Activated CD8-positive, alpha-beta memory T cell treated with anti-CD3 and anti-CD28 coated beads for 48 hours (primary cell): ENCODE data around the gene CGB8.
A peak's percentile ranks its signal among the peaks of the same experiment; 100 is the strongest.
"Not testable (repeated sequence)": the region's sequence is repeated elsewhere in the genome, so short reads cannot be mapped to it uniquely, and the experiment has no call there.

Experiments
- DNase-seq, 3 experiments: peaks; one replicate each; pipeline ENCODE4 v3.0.0-alpha.2; 2020; ENCODE audit warnings: low read depth in 2 of 3, low spot score in 2 of 3

The CGB8 gene

GRCh38 chr19:49049011-49049410, at the start of gene CGB8:
CGB8 (minus strand) TSS chr19:49049111; CDS start chr19:49048739, 372 bp downstream.
- DNase-seq: not testable (repeated sequence)

- peak in 1 of 3 experiments; percentile 50 for DNase-seq
Measured at GRCh38 chr19:49097453-49098288, 48.8 kb upstream of the CGB8 start.

GRCh38 chr19:49094505-49095482, 45.9 kb upstream of the CGB8 start:
- DNase-seq: no peak

DNA sequence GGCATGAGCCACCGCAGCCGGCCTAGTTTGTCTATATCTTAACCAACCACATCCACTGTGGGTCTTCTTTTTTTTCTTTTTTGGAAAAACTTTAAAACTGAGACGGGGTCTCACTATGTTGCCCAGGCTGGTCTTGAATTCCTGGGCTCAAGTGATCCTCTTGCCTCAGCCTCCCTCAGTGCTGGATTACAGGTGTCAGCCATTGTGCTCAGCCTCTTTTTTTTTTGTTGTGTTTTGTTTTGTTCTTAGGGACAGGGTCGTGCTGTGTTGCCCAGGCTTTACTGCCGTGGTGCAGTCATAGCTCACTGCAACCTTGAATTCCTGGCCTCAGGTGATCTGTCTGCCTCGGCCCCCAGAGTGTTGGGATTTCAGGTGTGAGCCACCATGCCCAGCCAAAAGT, 43.8 kb upstream of the CGB8 start:
- DNase-seq: no peak

- DNase-seq: no peak
Measured at GRCh38 chr19:49091391-49092038, 42.6 kb upstream of the CGB8 start.

GRCh38 chr19:49086296-49086695, 37.4 kb upstream of the CGB8 start:
- DNase-seq: no peak

- no peak for DNase-seq
Measured at GRCh38 chr19:49085868-49086232, 36.9 kb upstream of the CGB8 start.

GRCh38 chr19:49085020-49085867, 36.3 kb upstream of the CGB8 start, which contains the start of gene SNRNP70:
SNRNP70 (plus strand) TSS chr19:49085451; CDS start chr19:49086415, 964 bp downstream.
- DNase-seq: peak; percentile 93 to 99 (median 97)

- no peak for DNase-seq
Measured at GRCh38 chr19:49084206-49085019, 35.5 kb upstream of the CGB8 start.

DNA sequence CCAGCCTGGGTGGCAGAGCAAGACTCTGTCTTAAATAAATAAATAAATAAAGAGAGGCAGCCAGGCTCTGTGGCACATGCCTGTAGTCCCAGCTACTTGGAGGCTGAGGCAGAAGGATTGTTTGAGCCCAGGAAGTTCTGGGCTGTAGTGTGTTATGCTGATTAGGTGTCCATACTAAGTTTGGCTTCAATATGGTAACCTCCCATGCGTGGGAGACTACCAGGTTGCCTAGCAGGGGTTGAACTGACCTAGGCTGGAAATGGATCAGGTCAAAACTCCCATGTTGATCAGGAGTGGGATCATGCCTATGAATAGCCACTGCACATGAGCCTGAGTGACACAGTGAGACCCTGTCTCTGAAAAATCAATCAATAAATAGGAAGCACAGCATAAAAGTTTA, 32.4 kb upstream of the CGB8 start:
- DNase-seq: no peak

- no peak for DNase-seq
Measured at GRCh38 chr19:49080392-49080791, 31.5 kb upstream of the CGB8 start.

DNA sequence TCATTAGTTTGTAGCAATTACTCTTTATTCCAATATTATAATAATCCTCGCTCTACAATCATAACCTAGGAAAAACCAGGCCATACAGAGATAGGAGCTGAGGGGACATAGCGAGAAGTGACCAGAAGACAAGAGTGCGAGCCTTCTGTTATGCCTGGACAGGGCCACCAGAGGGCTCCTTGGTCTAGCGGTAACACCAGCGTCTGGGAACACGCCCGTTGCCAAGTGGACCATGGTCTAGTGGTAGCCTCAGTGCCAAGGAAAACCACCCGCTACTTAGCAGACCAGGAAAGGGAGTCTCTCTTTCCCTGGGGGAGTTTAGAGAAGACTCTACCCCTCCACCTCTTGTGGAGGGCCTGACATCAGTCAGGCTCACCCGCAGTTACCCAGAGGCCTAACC, 26.0 kb upstream of the CGB8 start:
- DNase-seq: not testable (repeated sequence)

DNA sequence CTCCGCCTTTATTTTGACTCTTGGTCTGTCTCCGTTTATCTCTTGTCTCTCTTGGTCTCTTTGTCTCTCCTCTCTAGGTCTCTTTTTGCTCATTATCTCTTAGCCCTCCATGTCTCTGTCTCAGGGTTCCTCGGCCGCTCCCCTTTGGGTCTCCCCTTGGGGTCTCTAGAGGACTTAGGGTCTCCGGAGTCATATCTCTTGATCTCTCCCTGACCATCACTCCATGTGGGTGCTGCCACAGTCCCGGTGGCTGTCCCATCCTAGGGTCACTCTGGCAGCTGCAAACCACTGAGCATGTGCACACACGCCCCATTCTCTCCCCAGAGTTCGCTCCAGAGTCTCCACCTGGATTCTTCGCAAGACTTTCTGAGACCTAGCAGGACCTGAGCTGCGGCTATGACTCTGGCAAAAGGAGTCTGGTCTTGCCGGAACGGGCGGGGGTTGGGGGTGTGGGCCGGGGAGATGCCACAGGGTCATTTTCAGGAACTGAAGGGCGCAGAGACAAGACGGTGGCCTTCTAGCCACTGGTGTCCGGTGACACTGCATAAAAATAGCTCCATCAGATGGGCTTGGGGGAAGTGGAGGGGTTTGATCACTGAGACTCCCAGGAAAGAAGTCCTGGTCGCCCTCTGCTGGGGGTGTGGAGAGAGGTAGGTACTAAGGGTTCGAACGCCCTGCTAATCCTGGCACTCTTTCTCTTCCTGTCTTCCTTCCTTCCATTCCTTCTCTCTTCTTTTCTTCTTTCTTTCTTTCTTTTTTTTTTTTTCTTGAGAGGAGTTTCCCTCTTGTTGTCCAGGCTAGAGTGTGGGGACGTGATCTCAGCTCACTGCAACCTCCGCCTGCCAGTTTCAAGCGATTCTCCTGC, 24.8 kb upstream of the CGB8 start:
- DNase-seq: no peak

GRCh38 chr19:49071860-49072547, 23.1 kb upstream of the CGB8 start:
- DNase-seq: no peak

GRCh38 chr19:49070416-49070815, 21.5 kb upstream of the CGB8 start:
- no peak for DNase-seq

GRCh38 chr19:49069026-49069425, 20.1 kb upstream of the CGB8 start:
- no peak for DNase-seq

- no peak for DNase-seq
Measured at GRCh38 chr19:49067554-49067953, 18.6 kb upstream of the CGB8 start.

- no peak for DNase-seq
Measured at GRCh38 chr19:49065905-49066512, 17.1 kb upstream of the CGB8 start.
